Activated effector memory CD4-positive, alpha-beta T cell treated with anti-CD3 and anti-CD28 coated beads, Interleukin-2, amount 50 U/mL, for 16 hours (primary cell): Measurements from ENCODE around the gene POM121.
"Not testable (repeated sequence)": the region's sequence is repeated elsewhere in the genome, so short reads cannot be mapped to it uniquely, and the experiment has no call there.

Source experiments
- DNase-seq: peaks from one replicate; pipeline ENCODE4 v3.0.0-alpha.2; 2020

POM121 gene

GRCh38 chr7:72924733-72925545 lies at the start of gene POM121:
Gene POM121 (plus strand): TSS chr7:72925095. CDS start chr7:72925122, 27 bp downstream.
- DNase-seq: peak; percentile 95

- peak; percentile 91 for DNase-seq
These were observed 45.7 kb upstream of the POM121 start for GRCh38 chr7:72879079-72879736.

DNA sequence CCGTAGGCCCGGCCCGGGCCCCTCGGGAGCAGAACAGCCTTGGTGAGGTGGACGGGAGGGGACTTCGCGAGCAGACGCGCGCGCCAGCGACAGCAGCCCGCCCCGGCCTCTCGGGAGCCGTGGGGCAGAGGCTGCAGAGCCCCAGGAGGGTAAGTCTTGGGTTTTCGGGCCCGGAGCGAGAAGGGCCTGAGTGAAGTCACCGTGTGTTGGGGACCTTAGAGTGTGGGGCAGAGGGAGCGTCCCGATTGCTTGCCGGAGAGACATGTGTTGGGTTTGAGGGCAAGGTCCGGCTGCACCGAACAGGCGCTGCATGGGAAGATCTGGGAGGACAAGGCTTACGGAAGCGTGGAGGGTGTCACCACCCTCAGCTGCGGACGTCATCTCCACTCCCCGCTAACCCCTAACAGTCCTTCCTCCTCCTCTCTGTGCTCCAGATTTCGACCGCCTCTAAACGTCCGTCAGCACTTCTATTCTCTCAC lies 45.1 kb upstream of the POM121 start:
- peak; percentile 78 for DNase-seq

GRCh38 chr7:72891750-72892149 lies 33.1 kb upstream of the POM121 start:
- DNase-seq: not testable (repeated sequence)

GRCh38 chr7:72904740-72905139 lies 20.2 kb upstream of the POM121 start:
- DNase-seq: not testable (repeated sequence)

- not testable (repeated sequence) for DNase-seq
These were observed 16.5 kb upstream of the POM121 start for GRCh38 chr7:72908422-72908821.

- DNase-seq: not testable (repeated sequence)
These were observed 13.5 kb upstream of the POM121 start for GRCh38 chr7:72911395-72911794.

DNA sequence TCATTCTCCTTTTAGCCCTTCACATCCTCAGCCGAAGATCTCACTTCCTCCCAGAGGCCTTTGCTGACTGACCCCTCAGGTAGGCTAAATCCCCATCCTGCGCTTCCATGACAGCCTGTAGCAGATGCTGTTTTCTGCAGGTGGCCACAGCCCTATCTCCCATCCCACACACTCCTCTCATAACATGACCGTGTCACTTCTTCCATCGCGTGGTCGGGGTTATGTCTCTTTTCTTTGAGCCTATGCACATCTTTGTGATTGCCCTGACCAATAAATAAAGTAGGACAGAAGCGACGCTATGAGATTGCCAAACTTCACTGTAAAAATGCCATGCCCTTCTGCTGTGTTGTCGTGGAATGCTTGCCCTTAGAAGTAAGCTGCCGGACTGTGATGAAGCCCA lies 11.1 kb upstream of the POM121 start:
- not testable (repeated sequence) for DNase-seq

- DNase-seq: peak; percentile 83
These were observed 10.0 kb upstream of the POM121 start for GRCh38 chr7:72914756-72915525.

- DNase-seq: no peak
These were observed 5.6 kb upstream of the POM121 start for GRCh38 chr7:72919256-72919775.

DNA sequence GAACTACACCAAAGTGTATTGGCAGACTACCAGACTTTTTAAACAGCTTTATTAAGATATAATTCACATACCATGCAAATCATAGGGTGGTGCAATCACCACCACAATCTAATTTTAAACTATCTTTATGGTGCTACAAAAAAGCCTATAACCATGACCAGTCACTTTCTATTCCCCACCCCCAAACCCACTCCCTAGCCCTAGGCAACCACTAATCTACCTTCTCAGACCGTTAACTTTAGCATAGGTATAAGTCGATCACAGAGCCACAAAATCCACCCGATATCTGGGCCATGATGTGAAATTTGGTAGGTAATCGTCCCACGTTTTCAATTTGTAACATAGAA lies 536 bp upstream of the POM121 start:
- no peak for DNase-seq

- DNase-seq: no peak
These were observed 738 bp downstream of the POM121 start for GRCh38 chr7:72925546-72926120.

DNA sequence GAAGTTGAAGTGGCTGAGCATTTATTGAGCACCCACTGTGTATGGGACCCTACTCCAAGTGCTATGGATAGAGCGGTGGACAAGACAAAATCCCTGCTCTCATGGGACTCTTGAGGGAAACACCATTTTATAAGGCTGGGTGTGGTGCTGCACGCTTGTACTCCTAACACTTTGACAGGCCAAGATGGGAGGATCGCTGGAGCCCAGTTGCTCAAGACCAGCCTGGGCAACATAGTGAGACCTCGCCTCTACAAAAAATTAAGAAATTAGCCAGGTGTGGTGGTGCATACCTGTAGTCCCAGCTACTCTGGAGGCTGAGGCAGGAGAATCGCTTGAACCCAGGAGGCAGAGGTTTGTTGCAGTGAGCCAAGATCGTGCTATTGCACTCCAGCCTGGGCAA lies 2.9 kb downstream of the POM121 start:
- not testable (repeated sequence) for DNase-seq

DNA sequence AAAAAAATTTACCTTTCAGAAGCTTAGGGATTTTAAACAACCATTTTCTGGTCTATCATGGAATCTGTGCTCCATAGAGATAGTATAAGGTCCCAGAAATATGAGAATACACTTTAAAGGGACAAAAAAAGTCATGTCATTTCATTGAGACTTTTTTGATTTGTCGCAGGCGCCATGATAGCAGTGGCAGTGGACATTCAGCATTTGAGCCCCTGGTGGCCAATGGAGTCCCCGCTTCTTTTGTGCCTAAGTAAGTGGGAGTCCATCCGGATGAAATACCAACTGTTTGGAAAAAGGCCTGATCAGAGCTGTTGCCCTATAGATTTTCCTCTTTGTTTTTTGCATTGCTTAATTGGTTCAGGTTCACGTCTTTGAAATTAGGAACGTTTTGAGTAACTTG lies 3.3 kb downstream of the POM121 start:
- DNase-seq: not testable (repeated sequence)

- not testable (repeated sequence) for DNase-seq
These were observed 17.3 kb downstream of the POM121 start for GRCh38 chr7:72942022-72942705.

DNA sequence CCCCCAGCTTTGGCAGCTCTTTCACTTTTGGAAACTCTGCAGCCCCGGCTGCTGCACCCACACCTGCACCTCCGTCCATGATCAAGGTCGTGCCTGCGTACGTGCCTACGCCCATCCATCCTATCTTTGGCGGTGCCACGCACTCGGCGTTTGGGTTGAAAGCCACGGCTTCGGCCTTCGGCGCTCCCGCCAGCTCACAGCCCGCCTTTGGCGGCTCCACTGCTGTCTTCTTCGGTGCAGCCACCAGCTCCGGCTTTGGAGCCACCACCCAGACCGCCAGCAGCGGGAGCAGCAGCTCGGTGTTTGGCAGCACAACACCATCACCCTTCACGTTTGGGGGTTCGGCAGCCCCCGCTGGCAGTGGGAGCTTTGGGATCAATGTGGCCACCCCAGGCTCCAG lies 18.1 kb downstream of the POM121 start:
- not testable (repeated sequence) for DNase-seq

DNA sequence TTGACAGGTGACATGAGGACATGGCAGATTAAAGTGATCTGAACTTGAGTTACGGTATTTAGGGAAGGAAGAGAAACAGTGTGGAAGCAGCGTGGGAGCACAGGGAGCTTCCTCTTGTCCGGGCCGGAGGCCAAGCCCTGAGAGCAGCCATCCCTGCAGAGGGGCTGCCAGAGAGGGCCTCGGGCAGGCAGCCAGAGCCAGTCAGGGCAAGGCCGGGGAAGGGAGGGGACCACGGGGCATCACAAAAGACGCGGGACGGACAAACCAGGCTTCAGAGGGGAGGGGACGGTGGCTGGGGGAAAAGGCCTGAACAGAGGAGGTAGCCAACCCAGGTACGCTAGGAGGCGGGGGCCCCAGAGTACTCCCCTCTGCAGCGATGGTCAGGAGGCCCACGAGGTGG lies 20.0 kb downstream of the POM121 start:
- DNase-seq: not testable (repeated sequence)

DNA sequence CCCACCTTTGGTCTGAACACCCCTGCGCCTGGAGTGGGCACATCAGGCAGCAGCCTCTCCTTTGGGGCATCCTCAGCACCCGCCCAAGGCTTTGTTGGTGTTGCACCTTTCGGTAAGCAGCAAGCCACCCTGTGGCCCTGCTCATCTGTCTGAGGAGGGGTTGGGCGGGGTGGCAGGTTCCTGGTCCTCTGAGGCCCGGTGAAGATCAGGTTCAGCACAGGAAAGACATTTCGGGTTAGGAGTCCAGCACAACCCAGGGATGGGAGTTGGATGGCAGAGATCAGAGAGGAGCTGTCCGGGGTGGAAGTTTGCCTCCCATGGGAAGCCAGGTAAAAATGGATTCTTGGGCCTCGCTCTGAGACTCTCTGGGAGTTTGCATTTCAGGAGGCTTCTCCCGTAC lies 20.7 kb downstream of the POM121 start:
- DNase-seq: not testable (repeated sequence)

DNA sequence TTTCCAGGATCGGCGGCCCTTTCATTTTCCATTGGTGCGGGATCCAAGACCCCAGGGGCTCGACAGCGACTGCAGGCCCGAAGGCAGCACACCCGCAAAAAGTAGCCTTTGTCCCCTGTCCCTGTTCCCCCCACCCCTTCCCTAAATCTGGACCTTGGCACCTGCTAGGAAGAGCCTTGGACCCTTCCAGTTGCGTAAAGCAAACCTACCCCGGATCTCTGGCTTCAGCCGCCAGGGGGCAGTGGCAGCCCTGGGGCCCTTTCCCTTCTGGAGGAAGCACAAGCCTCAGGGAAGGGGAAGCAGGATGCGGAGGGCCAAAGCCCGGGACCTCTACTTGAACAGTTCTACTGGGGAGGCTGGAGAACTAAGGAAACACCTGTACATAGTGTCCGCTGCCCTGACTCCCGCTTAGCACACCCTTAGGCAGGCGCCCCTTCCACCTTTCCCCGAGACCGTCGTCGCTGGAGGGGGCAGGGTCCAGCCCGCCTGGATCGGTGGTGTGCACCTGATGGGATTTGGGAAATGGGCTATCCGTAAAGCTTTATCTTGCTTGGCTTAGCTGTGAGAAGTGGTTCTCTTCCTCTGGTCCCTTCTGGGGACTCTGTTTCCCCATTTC lies 21.3 kb downstream of the POM121 start:
- DNase-seq: not testable (repeated sequence)

- not testable (repeated sequence) for DNase-seq
These were observed 23.8 kb downstream of the POM121 start for GRCh38 chr7:72948714-72949113.

DNA sequence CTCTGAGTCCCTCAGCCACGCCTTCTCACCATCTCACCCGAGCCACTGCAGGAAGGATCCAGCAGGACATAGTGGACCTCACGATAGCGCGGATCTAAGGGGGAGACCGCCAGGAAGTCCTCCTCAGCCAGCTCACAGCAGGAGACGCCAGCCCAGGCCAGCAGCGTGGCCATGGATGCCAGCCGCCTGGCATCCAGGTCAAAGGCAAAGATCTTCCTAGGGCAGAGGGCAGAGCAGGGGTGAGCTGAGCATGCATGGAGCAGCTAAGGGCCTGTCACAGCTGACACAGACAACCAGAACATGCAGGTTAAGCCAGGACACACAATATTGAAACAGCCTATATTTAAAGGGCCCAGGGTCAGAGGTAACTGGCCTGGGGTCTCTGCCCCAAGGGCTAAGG lies 24.4 kb downstream of the POM121 start:
- not testable (repeated sequence) for DNase-seq

GRCh38 chr7:72949686-72950085 lies 24.8 kb downstream of the POM121 start:
- not testable (repeated sequence) for DNase-seq
